GM23248 (cell line): ENCODE results near the gene MT1A. TPM values are rescaled to one million over a fixed set of nuclear protein-coding genes. Genes with fewer than 3 reads are reported as not detected.
A peak's percentile ranks its signal among the peaks of the same experiment; 100 is the strongest.
"Not testable (repeated sequence)": the region's sequence is repeated elsewhere in the genome, so short reads cannot be mapped to it uniquely, and the experiment has no call there.

Experiments
- DNase-seq: peaks from one replicate; pipeline ENCODE4 v3.0.0-alpha.2; 2015
- H2AFZ ChIP-seq: fragments of 200-600 bp; sonication (generic); 2 replicates; pipeline ENCODE4 v1.6.1; 2016; ENCODE audit warnings: antibody characterized with exemption
- H3F3A ChIP-seq: fragments of 200-600 bp; sonication (generic); 2 replicates; pipeline ENCODE4 v1.6.1; 2016; ENCODE audit warnings: mild to moderate bottlenecking, antibody characterized with exemption, mixed run types; ENCODE audit not compliant: insufficient read depth
- H3K27ac ChIP-seq: fragments of 200-600 bp; sonication (generic); 2 replicates; pipeline ENCODE4 v1.5.1; 2016; ENCODE audit warnings: mild to moderate bottlenecking
- H3K27me3 ChIP-seq: fragments of 200-600 bp; sonication (generic); replicated peaks from 2 replicates; pipeline ENCODE4 v1.6.1; 2016; ENCODE audit warnings: mild to moderate bottlenecking; ENCODE audit not compliant: insufficient read depth
- H3K36me3 ChIP-seq: fragments of 200-600 bp; sonication (generic); 2 replicates; pipeline ENCODE4 v1.6.1; 2016; ENCODE audit warnings: low read depth, mild to moderate bottlenecking
- H3K4me1 ChIP-seq: fragments of 200-600 bp; sonication (generic); 2 replicates; pipeline ENCODE4 v1.6.1; 2016; ENCODE audit warnings: mild to moderate bottlenecking; ENCODE audit not compliant: insufficient read depth
- H3K4me2 ChIP-seq: fragments of 200-600 bp; sonication (generic); one replicate; pipeline ENCODE4 v1.6.1; 2016; ENCODE audit warnings: mild to moderate bottlenecking; ENCODE audit not compliant: unreplicated experiment
- H3K4me3 ChIP-seq: fragments of 200-600 bp; sonication (generic); 2 replicates; pipeline ENCODE4 v1.5.1; 2016; ENCODE audit warnings: mild to moderate bottlenecking
- H3K79me2 ChIP-seq: fragments of 200-600 bp; sonication (generic); 2 replicates; pipeline ENCODE4 v1.6.1; 2016; ENCODE audit warnings: mild to moderate bottlenecking; ENCODE audit not compliant: insufficient read depth
- H3K9ac ChIP-seq: fragments of 200-600 bp; sonication (generic); 2 replicates; pipeline ENCODE4 v1.6.1; 2016; ENCODE audit warnings: mild to moderate bottlenecking
- H3K9me2 ChIP-seq: fragments of 200-600 bp; sonication (generic); 2 replicates; pipeline ENCODE4 v1.6.1; 2016; ENCODE audit warnings: mixed run types, mild to moderate bottlenecking, moderate library complexity; ENCODE audit not compliant: insufficient read depth
- H3K9me3 ChIP-seq: fragments of 200-600 bp; sonication (generic); one replicate; pipeline ENCODE4 v1.6.1; 2017; ENCODE audit warnings: low read depth
- H4K20me1 ChIP-seq: fragments of 200-600 bp; sonication (generic); 2 replicates; pipeline ENCODE4 v1.6.0; 2016; ENCODE audit not compliant: insufficient read depth
- EZH2 ChIP-seq: fragments of 200-600 bp; sonication (generic); IDR thresholded peaks from 2 replicates; pipeline ENCODE4 v1.6.1; 2018; ENCODE audit warnings: antibody characterized with exemption, mild to moderate bottlenecking; ENCODE audit not compliant: insufficient read depth, poor library complexity, severe bottlenecking
- EZH2phosphoT487 ChIP-seq: fragments of 200-600 bp; sonication (generic); IDR thresholded peaks from 2 replicates; pipeline ENCODE4 v1.6.1; 2018; ENCODE audit warnings: antibody characterized with exemption, moderate library complexity, mild to moderate bottlenecking, low read depth; ENCODE audit not compliant: insufficient read depth
- WGBS, 2 experiments: methylation state at CpG; one replicate each; pipeline ENCODE4 v1.1.6; 2015 to 2017; ENCODE audit warnings: low lambda C conversion rate in 2 of 2, low coverage in 1 of 2; ENCODE audit errors: missing lambda C conversion rate in 2 of 2; 5-methylcytosine and 5-hydroxymethylcytosine counted together
- in situ Hi-C: fragments of 300-500 bp; cut with MboI; formaldehyde crosslinking; loops from 2 replicates; pipeline ENCODE4 v1.15.0; 2020
- polyA plus RNA-seq: library from polyadenylated mRNA; unstranded; fragments of >200 nt; fragmentation: Nextera tagmentation; extraction: Ambion mirVana; gene quantifications from 2 replicates; pipeline ENCODE4 v1.2.1, GENCODE V29; 2016
- total RNA-seq: library from RNA; depleted of rRNA; stranded (reverse); fragments of >200 nt; shearing (Covaris generic); gene quantifications from 2 replicates; pipeline ENCODE4 v1.2.3, GENCODE V29; 2014

MT1A gene
- total and polyA plus RNA-seq, 2 experiments from 2014 or later: 2.3 TPM; not detected in 1

- DNase-seq: no peak
- Histone ChIP-seq H3K27ac (no peak overlapping the region; the same call in 1 of the 2 replicates), H3K4me2 (peak overlapping the region; percentile 93), H3K9me2 (no peaks in the 10 kb centered on the region), H3K4me1 (peaks cover 45% of the 10 kb centered on the region), H3K36me3 (no peaks in the 10 kb centered on the region), H3K27me3 (no peaks in the 10 kb centered on the region), H4K20me1 (no peaks in the 10 kb centered on the region), H3K4me3 (peak overlapping the region; percentile 68), H3K9ac (peak overlapping the region; percentile 65), H3K79me2 (no peaks in the 10 kb centered on the region), H3K9me3 (no peaks in the 10 kb centered on the region), H2AFZ (peak overlapping the region; percentile 97), H3F3A (peaks cover 34% of the 10 kb centered on the region)
- in situ Hi-C loops: no loop called here
- WGBS, 2 experiments: 56 to 62% methylated on average over 22 to 23 of the region's 23 CpGs
- TF ChIP-seq EZH2phosphoT487 (no peak), EZH2 (no peak)
Measured at GRCh38 chr16:56616608-56617211, 21.8 kb upstream of the MT1A start.

- 3 to 4% methylated on average over 36 to 40 of the region's 41 CpGs for WGBS, 2 experiments
Measured at GRCh38 chr16:56617212-56618085, 21.0 kb upstream of the MT1A start.

GRCh38 chr16:56618138-56618537, 20.3 kb upstream of the MT1A start:
- no peak for TF ChIP-seq EZH2
- no peak for TF ChIP-seq EZH2phosphoT487
- Histone ChIP-seq H3K27me3 (no peaks in the 10 kb centered on the region), H3K4me1 (peaks cover 30% of the 10 kb centered on the region), H3K27ac (no peak overlapping the region), H3K79me2 (no peaks in the 10 kb centered on the region), H3K9me2 (no peaks in the 10 kb centered on the region), H3K9me3 (no peaks in the 10 kb centered on the region), H2AFZ (no peak overlapping the region), H3K4me2 (no peak overlapping the region), H3K9ac (no peak overlapping the region), H3K36me3 (no peaks in the 10 kb centered on the region), H4K20me1 (no peaks in the 10 kb centered on the region), H3F3A (peaks cover 25% of the 10 kb centered on the region), H3K4me3 (no peak overlapping the region)
- DNase-seq: no peak
- WGBS, 2 experiments: 81% methylated on average over 6 of the region's 6 CpGs
- in situ Hi-C loops: no loop called here

More at GRCh38 chr16:56617212-56618085, 21.0 kb upstream of the MT1A start:
- H3K79me2 ChIP-seq: no peaks in the 10 kb centered on the region
- DNase-seq: peak; percentile 88
- peak overlapping the region; percentile 33; the same call in 1 of the 2 replicates for H3K27ac ChIP-seq
- H3K27me3 ChIP-seq: no peaks in the 10 kb centered on the region
- in situ Hi-C loops: no loop called here
- H4K20me1 ChIP-seq: no peaks in the 10 kb centered on the region
- H3K4me1 ChIP-seq: peaks cover 37% of the 10 kb centered on the region
- H2AFZ ChIP-seq: peak overlapping the region; percentile 97
- peak overlapping the region; percentile 65 for H3K9ac ChIP-seq
- H3K9me2 ChIP-seq: no peaks in the 10 kb centered on the region
- no peaks in the 10 kb centered on the region for H3K9me3 ChIP-seq
- H3K4me3 ChIP-seq: peak overlapping the region; percentile 68
- H3K36me3 ChIP-seq: no peaks in the 10 kb centered on the region
- H3K4me2 ChIP-seq: peak overlapping the region; percentile 93
- TF ChIP-seq EZH2 (no peak), EZH2phosphoT487 (no peak)
- peaks cover 29% of the 10 kb centered on the region for H3F3A ChIP-seq

DNA sequence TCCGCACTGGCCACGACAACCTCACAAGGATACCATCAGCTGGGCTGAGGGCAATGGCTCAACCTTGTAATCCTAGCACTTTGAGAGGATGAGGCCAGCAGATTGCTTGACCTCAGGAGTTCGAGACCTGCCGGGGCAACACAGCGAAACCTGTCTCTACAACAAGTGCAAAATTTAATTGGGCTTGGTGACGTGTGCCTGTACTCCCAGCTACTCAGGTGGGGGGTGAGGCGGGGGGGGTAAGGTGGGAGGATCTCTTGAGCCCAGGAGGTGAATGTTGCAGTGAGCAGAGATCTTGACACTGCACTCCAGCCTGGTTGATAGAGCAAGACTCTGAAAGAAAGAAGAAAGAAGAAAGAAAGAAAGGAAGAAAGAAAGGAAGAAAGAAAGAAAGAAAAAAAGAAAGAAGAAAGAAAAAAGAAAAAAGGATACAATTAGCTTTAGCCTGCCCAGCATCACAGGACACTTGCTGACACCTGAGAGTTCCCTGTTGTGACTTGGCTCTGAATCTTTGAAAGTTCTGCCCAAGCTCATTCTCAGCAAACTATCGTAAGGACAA, 18.0 kb upstream of the MT1A start:
- Histone ChIP-seq H3K4me3 (no peak overlapping the region), H4K20me1 (no peaks in the 10 kb centered on the region), H3K9ac (no peak overlapping the region), H3K79me2 (no peaks in the 10 kb centered on the region), H3K27ac (no peak overlapping the region), H3K36me3 (no peaks in the 10 kb centered on the region), H3K9me2 (no peaks in the 10 kb centered on the region), H3K4me2 (no peak overlapping the region), H3K27me3 (no peaks in the 10 kb centered on the region), H2AFZ (no peak overlapping the region), H3K9me3 (no peaks in the 10 kb centered on the region), H3K4me1 (peaks cover 8% of the 10 kb centered on the region), H3F3A (0 out of 2 replicates have a peak, but pooled peaks cover 2% of the 10 kb centered on the region)
- no peak for DNase-seq
- in situ Hi-C loops: no loop called here
- 81 to 95% methylated on average over 7 to 8 of the region's 8 CpGs for WGBS, 2 experiments
- TF ChIP-seq EZH2: no peak
- TF ChIP-seq EZH2phosphoT487: no peak

DNA sequence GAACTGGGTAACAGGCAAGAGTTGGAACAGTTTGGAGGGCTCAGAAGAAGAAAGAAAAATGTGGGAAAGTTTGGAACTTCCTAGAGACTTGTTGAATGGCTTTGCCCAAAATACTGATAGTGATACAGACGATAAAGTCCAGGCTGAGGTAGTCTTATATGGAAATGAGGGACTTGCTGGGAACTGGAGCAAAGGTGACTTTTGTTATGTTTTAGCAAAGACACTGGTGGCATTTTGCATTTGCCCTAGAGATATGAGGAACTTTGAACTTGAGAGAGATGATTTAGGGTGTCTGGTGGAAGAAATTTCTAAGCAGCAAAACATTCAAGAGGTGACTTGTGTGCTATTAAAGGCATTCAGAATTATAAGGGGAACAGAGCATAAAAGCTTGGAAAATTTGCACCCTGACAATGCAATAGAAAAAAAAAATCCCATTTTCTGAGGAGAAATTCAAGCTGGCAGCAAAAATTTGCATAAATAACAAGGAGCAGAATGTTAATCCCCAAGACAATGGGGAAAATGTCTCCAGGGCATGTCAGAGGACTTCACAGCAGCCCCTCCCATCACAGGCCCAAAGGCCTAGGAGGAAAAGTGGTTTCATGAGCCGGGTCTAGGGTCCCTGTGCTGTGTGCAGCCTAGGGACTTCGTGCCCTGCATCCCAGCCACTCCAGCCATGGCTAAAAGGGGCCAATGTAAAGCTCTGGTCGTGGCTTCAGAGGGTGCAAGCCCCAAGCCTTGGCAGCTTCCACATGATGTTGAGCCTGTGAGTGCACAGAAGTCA, 16.6 kb upstream of the MT1A start:
- H3K9me2 ChIP-seq, H4K20me1 ChIP-seq, H3K4me2 ChIP-seq, H3K27ac ChIP-seq, H3K9me3 ChIP-seq, H3K4me3 ChIP-seq, H2AFZ ChIP-seq, H3K9ac ChIP-seq, H3K36me3 ChIP-seq, H3K4me1 ChIP-seq, in situ Hi-C loops, H3K27me3 ChIP-seq, DNase-seq: not testable (repeated sequence)
- 85 to 87% methylated on average over 4 of the region's 4 CpGs for WGBS, 2 experiments
- Histone ChIP-seq H3F3A (peaks cover 12% of the 10 kb centered on the region), H3K79me2 (peaks cover 11% of the 10 kb centered on the region)

GRCh38 chr16:56623184-56623583, 15.3 kb upstream of the MT1A start:
- H3K36me3 ChIP-seq, H3K27me3 ChIP-seq, H4K20me1 ChIP-seq, H3K27ac ChIP-seq, H3K4me2 ChIP-seq, in situ Hi-C loops, DNase-seq, H3K9me2 ChIP-seq, H3K9ac ChIP-seq, H2AFZ ChIP-seq, H3K4me3 ChIP-seq, H3K9me3 ChIP-seq, H3K4me1 ChIP-seq: not testable (repeated sequence)
- H3F3A ChIP-seq: peaks cover 21% of the 10 kb centered on the region
- 91 to 95% methylated on average over 5 of the region's 5 CpGs for WGBS, 2 experiments
- peaks cover 11% of the 10 kb centered on the region for H3K79me2 ChIP-seq
